ENCODE data around the gene POLN.

GRCh38 chr4:2267841-2268240, 25.9 kb upstream of the POLN start:
- TF ChIP-seq EZH2 (IDR thresholded peaks at IDR 0.05) (no peak), POLR2AphosphoS5 (IDR thresholded peaks at IDR 0.05; ENCODE audit: borderline replicate concordance, low read depth, low read length) (no peak)

Data from SK-N-MC (cell line).